OCI-LY3 (cell line): ENCODE measurements around the gene IP6K1.

Source experiments
- CTCF ChIP-seq: fragments of 200-600, 300-600 bp; sonication (generic); IDR thresholded peaks from 2 replicates; pipeline ENCODE4 v1.5.1; 2014; ENCODE audit warnings: antibody characterized with exemption, low read length, low read depth
- EZH2phosphoT487 ChIP-seq: fragments of 200-600 bp; shearing (Covaris generic); IDR thresholded peaks from 2 replicates; pipeline ENCODE4 v1.6.1; 2018; ENCODE audit warnings: antibody characterized with exemption, mixed run types, low read depth

- TF ChIP-seq CTCF: no peak
- no peak for TF ChIP-seq EZH2phosphoT487
These were observed 59.0 kb downstream of the IP6K1 start for GRCh38 chr3:49727154-49727923.
